Right renal pelvis (tissue), 4 donors: ENCODE measurements around the gene ACSBG1. TPM values are rescaled to one million over a fixed set of nuclear protein-coding genes. Genes with fewer than 3 reads are reported as not detected.
"Not testable (repeated sequence)": the region's sequence is repeated elsewhere in the genome, so short reads cannot be mapped to it uniquely, and the experiment has no call there.

Source experiments
- DNase-seq, 4 donors: peaks; one replicate each; pipeline ENCODE4 v3.0.0-alpha.2; 2013; ENCODE audit warnings: low read depth in 4 of 4, low spot score in 3 of 4, missing footprints in 1 of 4
- polyA plus RNA-seq, 4 donors: library from polyadenylated mRNA; unstranded; fragments of 120-200 nt; gene quantifications; one replicate each; pipeline ENCODE4 v1.2.1, GENCODE V29; 2013; ENCODE audit not compliant: insufficient read length in 4 of 4

Gene ACSBG1
- polyA plus RNA-seq, 4 donors: 0.55 to 0.96 (median 0.80) TPM

GRCh38 chr15:78174401-78174800 is 60.0 kb downstream of the ACSBG1 start:
- no peak for DNase-seq

- no peak for DNase-seq
These were observed 62.4 kb downstream of the ACSBG1 start for GRCh38 chr15:78171864-78172472.

- DNase-seq: no peak
These were observed 63.3 kb downstream of the ACSBG1 start for GRCh38 chr15:78170848-78171773.

GRCh38 chr15:78168608-78169007 is 65.8 kb downstream of the ACSBG1 start:
- DNase-seq: no peak

- DNase-seq: no peak
These were observed 67.0 kb downstream of the ACSBG1 start for GRCh38 chr15:78167227-78167888.

- DNase-seq: no peak
These were observed 70.4 kb downstream of the ACSBG1 start for GRCh38 chr15:78164010-78164409.

- DNase-seq: no peak
These were observed 72.3 kb downstream of the ACSBG1 start for GRCh38 chr15:78162038-78162437.

GRCh38 chr15:78159395-78159794 is 75.0 kb downstream of the ACSBG1 start:
- no peak for DNase-seq

GRCh38 chr15:78157203-78157602 is 77.2 kb downstream of the ACSBG1 start:
- no peak for DNase-seq

- no peak for DNase-seq
These were observed 77.7 kb downstream of the ACSBG1 start for GRCh38 chr15:78156653-78157052.

- DNase-seq: no peak
These were observed 78.9 kb downstream of the ACSBG1 start for GRCh38 chr15:78155355-78155939.

- no peak for DNase-seq
These were observed 79.4 kb downstream of the ACSBG1 start for GRCh38 chr15:78154955-78155354.

GRCh38 chr15:78151075-78151474 is 83.3 kb downstream of the ACSBG1 start:
- DNase-seq: not testable (repeated sequence)

- no peak for DNase-seq
These were observed 84.3 kb downstream of the ACSBG1 start for GRCh38 chr15:78149805-78150751.

GRCh38 chr15:78149068-78149804 is 85.1 kb downstream of the ACSBG1 start, which contains the start of gene IDH3A:
IDH3A (plus strand) TSS chr15:78149362; CDS start chr15:78149404, 42 bp downstream.
- DNase-seq: peak; percentile 95 to 99 (median 98)

GRCh38 chr15:78148392-78149067 is 85.8 kb downstream of the ACSBG1 start:
- no peak for DNase-seq

GRCh38 chr15:78147566-78147965 is 86.8 kb downstream of the ACSBG1 start:
- DNase-seq: no peak

- no peak for DNase-seq
These were observed 87.8 kb downstream of the ACSBG1 start for GRCh38 chr15:78146425-78147154.
